Activated T-cell treated with anti-CD3 and anti-CD28 coated beads, Interleukin-2, amount 50 U/mL, for 24 hours (primary cell): ENCODE data around the gene EFCC1.

ENCODE experiments used
- DNase-seq: peaks from one replicate; pipeline ENCODE4 v3.0.0-alpha.2; 2020
- H3K27ac Mint-ChIP-seq: 2 replicates; pipeline ENCODE4 v1.8.0; 2020; ENCODE audit warnings: mild to moderate bottlenecking, mixed read lengths
- H3K27me3 Mint-ChIP-seq: 2 replicates; pipeline ENCODE4 v1.8.0; 2020; ENCODE audit warnings: mixed read lengths
- H3K36me3 Mint-ChIP-seq: 2 replicates; pipeline ENCODE4 v1.8.0; 2020; ENCODE audit warnings: low read depth, mixed read lengths
- H3K4me1 Mint-ChIP-seq: 2 replicates; pipeline ENCODE4 v1.8.0; 2020; ENCODE audit warnings: low read depth, mixed read lengths
- H3K4me3 Mint-ChIP-seq: 2 replicates; pipeline ENCODE4 v1.8.0; 2020; ENCODE audit warnings: mild to moderate bottlenecking, moderate library complexity, mixed read lengths
- H3K9me3 Mint-ChIP-seq: 2 replicates; pipeline ENCODE4 v1.8.0; 2020; ENCODE audit warnings: mixed read lengths

Gene EFCC1

GRCh38 chr3:129026728-129027543, 25.8 kb downstream of the EFCC1 start:
- peak; percentile 91 for DNase-seq
- Mint-ChIP-seq H3K4me1 (peaks cover 22% of the 10 kb centered on the region), H3K27me3 (no peaks in the 10 kb centered on the region), H3K36me3 (no peaks in the 10 kb centered on the region), H3K4me3 (peak overlapping the region; percentile 74), H3K27ac (peak overlapping the region; percentile 96), H3K9me3 (no peaks in the 10 kb centered on the region)

- H3K36me3 Mint-ChIP-seq = no peaks in the 10 kb centered on the region
- H3K27ac Mint-ChIP-seq = no peak overlapping the region
- peaks cover 18% of the 10 kb centered on the region for H3K4me1 Mint-ChIP-seq
- no peaks in the 10 kb centered on the region for H3K27me3 Mint-ChIP-seq
- peak overlapping the region; percentile 27 for H3K4me3 Mint-ChIP-seq
- H3K9me3 Mint-ChIP-seq = no peaks in the 10 kb centered on the region
- no peak for DNase-seq
Measured at GRCh38 chr3:129027544-129027880, 26.4 kb downstream of the EFCC1 start.

- no peaks in the 10 kb centered on the region for H3K36me3 Mint-ChIP-seq
- H3K4me1 Mint-ChIP-seq = peaks cover 15% of the 10 kb centered on the region
- no peaks in the 10 kb centered on the region for H3K27me3 Mint-ChIP-seq
- no peak overlapping the region for H3K27ac Mint-ChIP-seq
- no peak overlapping the region for H3K4me3 Mint-ChIP-seq
- H3K9me3 Mint-ChIP-seq = no peaks in the 10 kb centered on the region
- no peak for DNase-seq
Measured at GRCh38 chr3:129028866-129029265, 27.8 kb downstream of the EFCC1 start.

GRCh38 chr3:129030611-129031010, 29.5 kb downstream of the EFCC1 start:
- peaks cover 19% of the 10 kb centered on the region for H3K4me1 Mint-ChIP-seq
- H3K9me3 Mint-ChIP-seq = no peaks in the 10 kb centered on the region
- no peaks in the 10 kb centered on the region for H3K36me3 Mint-ChIP-seq
- H3K4me3 Mint-ChIP-seq = no peak overlapping the region
- no peak overlapping the region for H3K27ac Mint-ChIP-seq
- H3K27me3 Mint-ChIP-seq = no peaks in the 10 kb centered on the region
- no peak for DNase-seq

GRCh38 chr3:129031476-129032215, 30.5 kb downstream of the EFCC1 start:
- no peaks in the 10 kb centered on the region for H3K36me3 Mint-ChIP-seq
- no peak overlapping the region for H3K4me3 Mint-ChIP-seq
- H3K4me1 Mint-ChIP-seq = peaks cover 19% of the 10 kb centered on the region
- no peak for DNase-seq
- H3K9me3 Mint-ChIP-seq = no peaks in the 10 kb centered on the region
- no peak overlapping the region for H3K27ac Mint-ChIP-seq
- no peaks in the 10 kb centered on the region for H3K27me3 Mint-ChIP-seq

- Mint-ChIP-seq H3K4me3 (no peak overlapping the region), H3K36me3 (no peaks in the 10 kb centered on the region), H3K9me3 (no peaks in the 10 kb centered on the region), H3K27ac (no peak overlapping the region), H3K27me3 (no peaks in the 10 kb centered on the region), H3K4me1 (peaks cover 16% of the 10 kb centered on the region)
- DNase-seq = no peak
Measured at GRCh38 chr3:129032716-129033115, 31.6 kb downstream of the EFCC1 start.

GRCh38 chr3:129033151-129033550, 32.0 kb downstream of the EFCC1 start:
- H3K27ac Mint-ChIP-seq = no peak overlapping the region
- DNase-seq = no peak
- peaks cover 16% of the 10 kb centered on the region for H3K4me1 Mint-ChIP-seq
- no peaks in the 10 kb centered on the region for H3K36me3 Mint-ChIP-seq
- no peaks in the 10 kb centered on the region for H3K9me3 Mint-ChIP-seq
- no peaks in the 10 kb centered on the region for H3K27me3 Mint-ChIP-seq
- H3K4me3 Mint-ChIP-seq = no peak overlapping the region

- Mint-ChIP-seq H3K27ac (no peak overlapping the region), H3K27me3 (no peaks in the 10 kb centered on the region), H3K9me3 (no peaks in the 10 kb centered on the region), H3K36me3 (no peaks in the 10 kb centered on the region), H3K4me1 (peaks cover 16% of the 10 kb centered on the region), H3K4me3 (no peak overlapping the region)
- no peak for DNase-seq
Measured at GRCh38 chr3:129033633-129034321, 32.7 kb downstream of the EFCC1 start.

- Mint-ChIP-seq H3K27ac (no peak overlapping the region), H3K36me3 (no peaks in the 10 kb centered on the region), H3K9me3 (no peaks in the 10 kb centered on the region), H3K27me3 (no peaks in the 10 kb centered on the region), H3K4me3 (no peak overlapping the region), H3K4me1 (peaks cover 17% of the 10 kb centered on the region)
- DNase-seq = no peak
Measured at GRCh38 chr3:129034642-129035041, 33.5 kb downstream of the EFCC1 start.

GRCh38 chr3:129035360-129036221, 34.5 kb downstream of the EFCC1 start:
- no peaks in the 10 kb centered on the region for H3K9me3 Mint-ChIP-seq
- no peaks in the 10 kb centered on the region for H3K36me3 Mint-ChIP-seq
- no peak overlapping the region for H3K4me3 Mint-ChIP-seq
- H3K27ac Mint-ChIP-seq = peak overlapping the region; percentile 37
- DNase-seq = no peak
- no peaks in the 10 kb centered on the region for H3K27me3 Mint-ChIP-seq
- peaks cover 21% of the 10 kb centered on the region for H3K4me1 Mint-ChIP-seq

GRCh38 chr3:129036222-129037092, 35.4 kb downstream of the EFCC1 start:
- H3K27me3 Mint-ChIP-seq = no peaks in the 10 kb centered on the region
- H3K4me1 Mint-ChIP-seq = peaks cover 21% of the 10 kb centered on the region
- no peak overlapping the region for H3K27ac Mint-ChIP-seq
- DNase-seq = no peak
- H3K9me3 Mint-ChIP-seq = no peaks in the 10 kb centered on the region
- no peaks in the 10 kb centered on the region for H3K36me3 Mint-ChIP-seq
- no peak overlapping the region for H3K4me3 Mint-ChIP-seq

- no peak overlapping the region for H3K27ac Mint-ChIP-seq
- H3K27me3 Mint-ChIP-seq = no peaks in the 10 kb centered on the region
- no peak overlapping the region for H3K4me3 Mint-ChIP-seq
- no peaks in the 10 kb centered on the region for H3K9me3 Mint-ChIP-seq
- no peaks in the 10 kb centered on the region for H3K36me3 Mint-ChIP-seq
- no peak for DNase-seq
- peaks cover 21% of the 10 kb centered on the region for H3K4me1 Mint-ChIP-seq
Measured at GRCh38 chr3:129037093-129037419, 36.0 kb downstream of the EFCC1 start.

GRCh38 chr3:129038121-129038855, 37.2 kb downstream of the EFCC1 start:
- Mint-ChIP-seq H3K4me1 (peaks cover 21% of the 10 kb centered on the region), H3K36me3 (no peaks in the 10 kb centered on the region), H3K4me3 (no peak overlapping the region), H3K27ac (no peak overlapping the region), H3K27me3 (no peaks in the 10 kb centered on the region), H3K9me3 (no peaks in the 10 kb centered on the region)
- DNase-seq = no peak
